HG03175 (cell line): ENCODE data around the gene PAQR4.

ENCODE experiments used
- ATAC-seq: cut with Tn5 transposase; IDR thresholded peaks from one replicate; pipeline ENCODE4 v1.9.1; 2021; ENCODE audit warnings: mild to moderate bottlenecking, moderate library complexity; ENCODE audit not compliant: unreplicated experiment

The PAQR4 gene

GRCh38 chr16:2963723-2964474, 5.2 kb upstream of the PAQR4 start, which contains the start of gene KREMEN2:
Gene KREMEN2 (plus strand): TSS chr16:2964275. CDS start chr16:2964521, 246 bp downstream.
- ATAC-seq, result no peak

DNA sequence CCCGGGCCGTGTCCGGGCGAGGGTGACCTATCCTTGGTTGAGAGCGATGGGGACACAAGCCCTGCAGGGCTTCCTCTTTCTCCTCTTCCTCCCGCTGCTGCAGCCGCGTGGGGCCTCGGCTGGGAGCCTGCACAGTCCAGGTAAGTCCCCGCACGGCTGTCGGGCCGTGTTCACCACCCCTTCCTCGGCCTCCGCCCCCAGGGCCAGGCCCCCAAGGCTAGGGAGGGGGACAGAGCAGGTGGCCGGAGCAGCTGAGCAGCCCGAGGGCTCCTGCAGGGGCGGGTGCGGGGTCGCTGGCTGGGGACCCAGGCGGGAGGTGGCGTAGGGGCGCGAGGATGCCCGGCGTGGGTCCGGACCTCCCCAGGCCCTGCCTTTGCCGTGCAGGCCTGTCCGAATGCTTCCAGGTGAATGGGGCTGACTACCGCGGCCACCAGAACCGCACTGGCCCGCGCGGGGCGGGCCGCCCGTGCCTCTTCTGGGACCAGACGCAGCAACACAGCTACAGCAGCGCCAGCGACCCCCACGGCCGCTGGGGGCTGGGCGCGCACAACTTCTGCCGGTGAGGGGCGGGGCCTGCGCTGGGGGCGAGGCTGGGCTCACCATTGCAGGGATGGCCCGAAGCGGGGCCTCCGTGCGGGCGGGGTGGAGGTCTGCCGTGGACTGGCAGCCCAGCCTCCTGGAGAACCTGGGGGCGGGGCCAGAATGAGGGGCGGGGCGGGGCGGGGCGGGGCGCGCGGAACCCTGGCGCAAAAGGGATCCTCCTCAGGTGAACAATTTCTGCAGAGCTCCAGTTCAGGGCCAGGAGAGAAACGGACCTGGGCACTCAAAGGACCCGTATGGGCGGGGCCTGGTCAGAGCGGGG, 4.4 kb upstream of the PAQR4 start:
- no peak for ATAC-seq

DNA sequence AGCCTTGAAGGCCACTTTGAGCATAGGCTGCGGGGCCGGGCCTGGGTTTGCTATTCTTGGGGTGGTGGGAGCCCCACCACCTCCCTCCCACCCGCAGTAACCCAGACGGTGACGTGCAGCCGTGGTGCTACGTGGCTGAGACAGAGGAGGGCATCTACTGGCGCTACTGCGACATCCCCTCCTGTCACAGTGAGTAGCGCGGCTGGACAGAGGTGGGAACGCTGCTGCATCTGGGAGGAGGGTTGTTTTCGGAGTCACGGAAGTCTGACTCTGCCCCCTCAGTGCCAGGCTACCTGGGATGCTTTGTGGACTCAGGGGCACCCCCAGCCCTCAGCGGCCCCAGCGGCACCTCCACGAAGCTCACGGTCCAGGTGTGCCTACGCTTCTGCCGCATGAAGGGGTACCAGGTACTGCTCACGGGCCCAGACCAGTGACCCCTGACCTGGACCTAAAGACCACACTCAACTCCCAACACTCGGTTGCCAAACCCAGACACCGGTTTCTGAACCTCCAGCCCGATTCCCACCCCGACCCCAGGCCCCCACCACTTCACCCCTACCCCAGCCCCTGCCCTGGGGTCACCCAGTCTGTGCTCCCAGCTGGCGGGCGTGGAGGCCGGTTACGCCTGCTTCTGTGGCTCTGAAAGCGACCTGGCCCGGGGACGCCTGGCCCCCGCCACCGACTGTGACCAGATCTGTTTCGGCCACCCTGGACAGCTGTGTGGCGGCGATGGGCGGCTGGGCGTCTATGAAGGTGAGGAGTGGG, 2.9 kb upstream of the PAQR4 start:
- ATAC-seq, result no peak

GRCh38 chr16:2966808-2967191, 2.3 kb upstream of the PAQR4 start:
- no peak for ATAC-seq

DNA sequence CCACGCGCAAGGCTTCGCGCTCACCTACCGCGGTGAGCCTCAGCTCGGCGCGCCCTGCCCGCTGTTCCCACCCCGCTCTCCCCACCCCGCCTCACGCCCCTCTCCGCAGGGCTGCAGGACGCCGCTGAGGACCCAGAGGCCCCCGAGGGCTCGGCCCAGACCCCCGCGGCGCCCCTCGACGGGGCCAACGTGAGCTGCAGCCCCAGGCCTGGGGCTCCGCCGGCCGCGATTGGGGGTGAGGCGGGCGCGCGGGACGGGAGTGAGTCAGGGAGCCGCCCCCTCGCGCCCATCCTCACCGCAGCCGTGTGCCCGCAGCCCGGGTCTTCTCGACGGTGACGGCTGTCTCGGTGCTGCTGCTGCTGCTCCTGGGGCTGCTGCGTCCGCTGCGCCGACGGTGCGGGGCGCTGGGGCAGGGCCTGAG, 1.9 kb upstream of the PAQR4 start:
- no peak for ATAC-seq

DNA sequence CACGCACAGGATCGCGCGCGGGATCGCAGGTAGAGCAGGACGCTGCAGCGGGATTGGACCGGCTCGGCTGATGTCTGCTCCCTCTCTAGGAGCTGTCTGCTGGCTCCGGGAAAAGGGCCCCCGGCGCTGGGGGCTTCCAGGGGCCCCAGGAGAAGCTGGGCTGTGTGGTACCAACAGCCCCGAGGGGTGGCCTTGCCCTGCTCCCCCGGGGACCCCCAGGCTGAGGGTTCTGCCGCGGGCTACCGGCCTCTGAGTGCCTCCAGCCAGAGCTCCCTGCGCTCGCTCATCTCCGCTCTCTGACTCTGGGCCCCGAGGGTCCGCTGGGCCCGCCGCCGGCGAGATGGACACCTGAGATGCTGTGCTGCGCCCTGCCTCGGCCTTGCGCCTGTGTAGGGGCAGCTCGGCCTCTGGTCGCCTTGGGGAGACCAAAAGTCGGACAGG, 1.4 kb upstream of the PAQR4 start:
- ATAC-seq, result no peak

DNA sequence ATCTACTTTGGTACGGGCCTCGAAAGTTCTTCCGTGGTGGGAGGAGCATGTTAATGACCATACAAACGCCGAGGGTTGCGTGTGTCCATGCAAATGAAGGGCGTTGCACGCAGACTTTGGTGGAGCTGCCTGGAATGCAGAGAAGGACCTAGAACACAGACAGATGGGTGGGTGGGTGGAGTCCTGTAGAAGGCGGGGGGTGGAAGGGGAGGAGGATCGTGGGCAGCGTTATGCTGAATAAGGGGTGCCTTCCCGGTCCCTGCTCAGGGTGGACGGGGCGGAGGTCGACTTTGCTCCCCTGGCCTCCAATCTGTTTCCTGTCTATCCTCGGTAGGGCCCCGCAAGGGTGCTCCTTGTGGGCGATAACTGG, 795 bp upstream of the PAQR4 start:
- no peak for ATAC-seq

DNA sequence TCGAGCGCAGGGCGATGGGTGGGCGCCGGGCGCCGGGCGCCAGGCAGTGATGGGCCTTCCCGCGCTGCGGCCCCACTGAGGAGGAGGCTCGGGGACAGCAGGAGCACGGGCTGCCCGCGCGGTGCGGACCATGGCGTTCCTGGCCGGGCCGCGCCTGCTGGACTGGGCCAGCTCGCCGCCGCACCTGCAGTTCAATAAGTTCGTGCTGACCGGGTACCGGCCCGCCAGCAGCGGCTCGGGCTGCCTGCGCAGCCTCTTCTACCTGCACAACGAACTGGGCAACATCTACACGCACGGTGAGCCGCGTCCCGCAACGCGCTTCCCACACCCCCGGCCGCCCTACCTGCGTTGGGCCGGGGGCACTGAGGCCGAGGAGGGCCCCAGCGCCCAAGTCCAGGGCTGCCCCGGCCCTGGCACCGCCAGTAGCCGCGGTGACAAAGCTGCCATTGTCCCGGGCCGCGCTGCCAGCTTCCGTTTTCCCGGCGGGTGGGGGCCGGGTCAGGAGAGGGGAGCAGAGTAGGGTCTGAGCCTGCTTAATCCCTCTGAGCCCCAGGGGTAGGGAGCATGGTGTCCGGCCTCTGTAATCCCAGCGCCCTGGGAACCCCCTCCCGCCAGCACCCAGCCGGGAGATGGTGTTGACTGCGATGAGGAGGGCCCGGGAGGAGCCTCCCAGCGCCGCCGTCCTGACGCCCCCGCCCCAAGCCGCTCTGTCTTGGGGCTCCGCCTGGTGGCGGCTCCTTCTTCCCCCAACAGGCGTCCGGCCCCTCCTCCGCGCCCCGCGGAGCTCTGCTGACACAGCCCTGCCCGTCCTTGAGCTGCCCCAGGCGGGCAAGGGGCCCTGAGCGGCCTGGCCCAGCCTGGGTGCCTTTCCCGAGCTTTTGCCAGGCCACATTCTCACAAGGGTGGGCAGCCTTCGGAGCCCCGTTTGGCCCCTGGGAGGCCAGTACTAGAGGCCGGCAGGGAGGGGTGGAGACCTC, 685 bp downstream of the PAQR4 start:
- ATAC-seq, result peak; percentile 37

GRCh38 chr16:2970563-2970962, 1.4 kb downstream of the PAQR4 start:
- ATAC-seq, result no peak

GRCh38 chr16:2971134-2971984, 2.2 kb downstream of the PAQR4 start:
- no peak for ATAC-seq

DNA sequence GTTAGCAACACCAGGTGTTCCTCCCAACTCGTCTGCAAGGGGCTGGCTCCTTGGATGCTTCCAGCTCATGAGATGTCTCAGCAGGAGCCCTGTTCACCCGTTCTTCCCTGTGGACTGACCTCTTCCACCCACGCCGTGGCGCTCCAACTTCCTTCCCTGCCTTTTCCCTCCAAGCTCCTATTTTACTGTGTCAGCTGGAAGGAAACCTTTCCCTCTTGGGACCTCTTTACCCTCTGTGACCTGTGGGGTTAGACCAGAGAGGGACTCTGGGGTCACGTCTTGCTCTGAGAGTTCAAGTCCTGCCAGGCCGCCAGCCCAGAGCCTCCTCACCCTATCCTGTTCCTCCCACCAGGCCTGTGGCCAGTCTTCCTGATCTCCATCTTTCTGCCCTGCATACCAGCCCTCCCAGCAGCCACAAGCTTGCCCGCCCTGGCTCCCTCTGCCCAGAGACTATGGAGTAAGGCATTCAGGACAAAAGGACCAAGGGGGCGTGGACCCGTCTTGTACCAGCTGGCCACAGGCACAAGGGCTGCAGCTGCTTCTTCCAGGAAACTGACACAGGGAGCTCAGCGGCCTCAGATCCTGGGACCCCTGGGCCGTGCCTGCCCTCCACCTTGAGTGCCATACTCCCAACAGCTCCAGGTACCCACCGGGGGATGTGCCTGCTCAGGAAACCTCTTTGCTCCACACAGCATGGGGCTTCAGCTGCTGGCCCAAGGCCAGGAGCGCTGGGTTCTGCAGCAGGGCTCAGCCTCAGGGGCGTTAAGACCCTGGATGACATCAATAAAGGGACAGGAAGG, 3.0 kb downstream of the PAQR4 start:
- ATAC-seq, result no peak

DNA sequence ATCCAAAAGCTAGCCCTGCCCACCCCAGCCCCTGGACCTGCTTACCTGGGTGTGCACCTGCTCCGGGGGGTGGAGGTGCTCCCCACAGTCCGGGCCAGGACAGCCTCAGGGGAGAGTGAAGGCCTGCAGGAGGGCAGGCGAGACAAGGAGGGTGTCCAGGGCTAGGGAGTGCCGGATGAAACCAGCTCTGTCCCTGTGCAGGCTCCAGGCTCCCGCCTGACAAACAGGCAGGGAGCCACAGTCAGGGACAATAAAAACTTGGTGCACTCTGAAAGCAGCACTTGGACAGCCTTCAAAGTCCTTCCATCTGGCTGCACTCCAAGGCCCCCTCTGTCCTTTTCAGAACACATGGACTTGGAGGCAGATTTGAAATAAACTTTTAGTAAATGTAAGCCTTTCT, 3.9 kb downstream of the PAQR4 start:
- no peak for ATAC-seq

GRCh38 chr16:2973605-2974318, 4.6 kb downstream of the PAQR4 start:
- ATAC-seq, result no peak

DNA sequence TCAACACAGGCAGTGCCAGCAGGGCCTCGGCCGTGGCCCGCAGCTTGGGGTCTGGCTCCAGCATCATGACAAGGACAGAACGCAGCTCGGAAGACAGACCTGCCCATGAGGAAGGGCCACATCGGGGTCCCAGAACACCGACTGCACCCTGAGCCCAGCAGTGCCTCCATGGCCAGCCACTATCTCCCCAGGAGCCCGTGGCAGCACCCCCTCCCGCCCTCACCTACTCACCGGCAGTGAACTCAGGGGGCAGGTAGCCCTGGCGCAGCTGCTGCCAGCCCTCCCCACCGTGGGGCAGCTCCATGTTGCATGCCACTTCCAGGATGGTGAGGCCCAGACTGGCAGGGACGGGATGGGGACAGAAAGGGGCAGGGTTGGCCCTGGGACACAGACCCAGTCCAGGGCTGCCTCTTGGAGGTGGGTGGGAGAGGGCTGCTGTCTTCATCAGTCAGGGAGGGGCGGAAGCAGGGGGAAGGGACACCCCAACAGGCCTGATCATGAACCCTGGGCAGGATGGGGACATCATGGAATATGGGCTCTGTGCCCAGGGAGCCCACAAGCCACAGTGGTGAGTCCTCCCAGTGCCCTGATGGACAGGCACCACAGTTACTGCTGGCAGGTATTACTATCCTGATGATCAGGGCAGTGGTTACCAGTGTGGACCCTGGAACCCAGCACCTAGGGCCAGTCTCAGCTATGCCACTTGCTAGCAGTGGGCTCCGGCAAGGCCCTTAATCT, 5.3 kb downstream of the PAQR4 start:
- no peak for ATAC-seq

- ATAC-seq, result no peak
Observed at GRCh38 chr16:2975161-2975795, 6.1 kb downstream of the PAQR4 start.

DNA sequence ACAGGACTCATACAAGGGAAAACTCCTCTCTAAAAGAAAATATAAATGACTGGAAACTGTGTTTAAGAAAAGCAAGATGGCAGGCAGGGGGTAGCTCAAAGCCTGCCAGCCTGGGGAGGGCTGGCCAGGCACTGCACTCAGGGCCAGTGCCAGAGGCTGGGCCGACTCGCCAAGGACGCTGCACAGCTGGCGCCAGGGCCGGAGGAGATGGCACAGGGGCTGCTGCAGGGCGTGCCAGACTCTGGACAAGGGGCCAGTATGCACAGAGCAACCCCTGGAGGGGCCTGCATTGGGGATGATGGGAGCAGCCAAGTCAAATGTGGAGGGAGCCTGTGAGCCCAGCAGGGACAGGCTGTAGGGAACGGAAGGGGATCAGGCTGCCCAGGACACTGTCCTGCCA, 7.1 kb downstream of the PAQR4 start:
- ATAC-seq, result no peak

DNA sequence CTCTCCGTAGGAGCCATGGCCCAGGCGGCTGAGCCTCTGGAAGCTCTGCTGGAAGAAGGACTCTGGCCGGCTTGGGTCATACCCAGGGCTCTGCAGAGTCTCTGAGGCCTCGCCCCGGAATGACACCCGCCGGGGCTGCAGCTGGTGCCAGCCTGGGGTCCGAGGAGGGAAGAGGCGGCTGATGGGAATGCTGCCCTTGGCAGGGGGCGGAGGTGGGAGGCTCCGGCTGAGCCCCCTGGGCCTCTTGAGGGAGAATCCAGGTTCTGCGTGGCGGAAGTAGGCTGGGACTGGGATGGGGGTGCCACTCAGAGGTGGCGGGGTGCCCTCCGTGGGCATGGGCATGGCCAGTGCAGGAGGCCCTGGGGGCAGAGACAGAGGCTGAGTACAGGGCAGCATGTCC, 7.5 kb downstream of the PAQR4 start:
- ATAC-seq, result no peak
